AML-193 (cell line): Measurements from ENCODE around the gene CDH23.

Experiments used
- DNase-seq, 2 experiments: peaks; one replicate each; lab custom pipeline; 2025; lab: John Stamatoyannopoulos, UW

The CDH23 gene

DNA sequence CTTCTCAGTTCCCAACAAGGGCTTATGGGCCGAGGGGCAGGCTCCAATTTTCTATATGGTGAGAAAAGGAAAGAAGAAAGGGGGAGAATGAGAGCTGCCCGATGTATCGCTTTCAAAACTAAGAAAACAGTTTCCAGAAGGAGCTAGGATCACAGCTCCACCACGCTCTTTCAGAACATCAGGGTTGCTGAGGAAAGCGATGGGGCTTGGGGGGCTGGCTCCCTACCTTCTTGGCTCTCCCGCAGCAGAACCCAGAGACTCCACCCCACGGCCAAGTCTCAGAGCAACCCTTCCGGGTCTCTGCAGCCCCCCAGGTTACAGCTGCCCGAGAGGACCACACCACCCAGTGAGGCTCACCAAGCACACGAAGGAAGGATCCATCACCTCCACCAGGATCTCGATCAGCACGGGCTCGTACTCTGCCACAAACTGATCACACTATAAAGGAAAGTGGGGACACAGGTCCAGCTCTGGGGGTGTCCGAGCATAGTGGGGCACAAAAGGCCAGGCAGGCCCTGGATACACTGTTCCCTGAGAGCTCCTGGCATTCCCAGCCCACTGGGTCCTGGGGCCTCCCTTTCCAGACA is 422.0 kb downstream of the CDH23 start:
- DNase-seq = no peak

- DNase-seq = no peak
Measured at GRCh38 chr10:71819441-71819861, 422.7 kb downstream of the CDH23 start.

- no peak for DNase-seq
Measured at GRCh38 chr10:71819985-71820384, 423.3 kb downstream of the CDH23 start.

- DNase-seq = no peak
Measured at GRCh38 chr10:71820966-71821365, 424.2 kb downstream of the CDH23 start.

GRCh38 chr10:71821909-71822763 is 425.4 kb downstream of the CDH23 start:
- DNase-seq = no peak

- DNase-seq = no peak
Measured at GRCh38 chr10:71823356-71823755, 426.6 kb downstream of the CDH23 start.

DNA sequence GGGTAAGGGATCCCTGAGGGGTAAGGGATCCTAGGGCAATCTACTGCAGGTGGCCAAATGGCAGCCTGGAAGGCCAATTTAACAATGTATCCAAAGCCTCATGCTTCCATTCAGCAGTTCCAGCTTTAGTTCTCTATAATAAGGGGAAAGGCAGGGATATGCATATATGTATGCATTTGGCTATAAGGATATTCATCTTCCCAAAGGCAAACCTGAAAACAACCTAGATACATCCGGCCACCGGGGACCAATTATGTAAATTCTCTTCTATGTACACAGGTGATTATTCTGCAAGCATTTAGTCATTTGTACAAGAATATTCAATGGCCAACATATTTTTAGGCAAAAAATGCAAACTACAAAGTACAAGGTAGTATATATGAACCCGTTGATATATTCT is 427.6 kb downstream of the CDH23 start:
- DNase-seq = no peak

- DNase-seq = no peak
Measured at GRCh38 chr10:71825217-71825616, 428.5 kb downstream of the CDH23 start.

- DNase-seq = no peak
Measured at GRCh38 chr10:71827852-71828251, 431.1 kb downstream of the CDH23 start.

- no peak for DNase-seq
Measured at GRCh38 chr10:71828702-71829101, 432.0 kb downstream of the CDH23 start.

GRCh38 chr10:71829171-71829570 is 432.5 kb downstream of the CDH23 start:
- peak; percentile 47 to 56 for DNase-seq

DNA sequence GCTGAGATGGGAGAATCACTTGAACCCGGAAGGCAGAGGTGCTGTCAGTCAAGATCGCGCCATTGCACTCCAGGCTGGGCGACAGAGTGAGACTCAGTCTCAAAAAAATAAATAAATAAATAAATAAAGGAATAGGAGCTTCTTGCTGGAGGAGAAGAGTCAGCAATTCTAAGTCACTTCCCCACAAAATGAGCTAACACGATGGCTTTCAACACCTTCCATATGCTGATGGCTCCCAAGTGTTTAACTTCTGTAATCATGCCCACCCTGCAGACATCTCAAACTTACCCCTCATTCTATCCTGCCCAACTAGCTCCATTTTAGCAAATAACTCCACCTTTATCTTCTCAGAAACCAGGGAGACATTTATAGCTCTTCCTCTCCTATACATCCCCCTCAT is 433.2 kb downstream of the CDH23 start:
- DNase-seq = no peak

DNA sequence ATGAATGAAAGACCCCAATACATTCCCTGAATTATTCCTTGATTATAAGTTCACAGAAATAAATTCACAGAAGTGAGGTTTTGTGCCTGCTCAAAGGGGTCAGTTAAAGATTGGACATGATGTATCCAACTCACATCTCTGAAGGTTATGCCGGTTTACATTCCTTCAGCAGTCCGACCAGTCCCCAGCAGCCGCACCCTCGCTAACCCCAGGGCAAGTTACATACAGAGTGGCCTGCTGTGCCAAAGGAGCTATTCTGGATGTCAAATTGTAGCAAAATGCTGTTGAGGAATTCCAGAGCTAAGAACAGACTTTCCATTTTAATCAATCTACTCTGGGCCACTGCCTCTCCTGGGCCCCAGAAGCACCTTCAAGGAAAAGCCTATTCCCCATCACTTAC is 434.0 kb downstream of the CDH23 start:
- no peak for DNase-seq

- DNase-seq = no peak
Measured at GRCh38 chr10:71831646-71832552, 435.2 kb downstream of the CDH23 start.

GRCh38 chr10:71832967-71833366 is 436.2 kb downstream of the CDH23 start:
- DNase-seq = no peak

DNA sequence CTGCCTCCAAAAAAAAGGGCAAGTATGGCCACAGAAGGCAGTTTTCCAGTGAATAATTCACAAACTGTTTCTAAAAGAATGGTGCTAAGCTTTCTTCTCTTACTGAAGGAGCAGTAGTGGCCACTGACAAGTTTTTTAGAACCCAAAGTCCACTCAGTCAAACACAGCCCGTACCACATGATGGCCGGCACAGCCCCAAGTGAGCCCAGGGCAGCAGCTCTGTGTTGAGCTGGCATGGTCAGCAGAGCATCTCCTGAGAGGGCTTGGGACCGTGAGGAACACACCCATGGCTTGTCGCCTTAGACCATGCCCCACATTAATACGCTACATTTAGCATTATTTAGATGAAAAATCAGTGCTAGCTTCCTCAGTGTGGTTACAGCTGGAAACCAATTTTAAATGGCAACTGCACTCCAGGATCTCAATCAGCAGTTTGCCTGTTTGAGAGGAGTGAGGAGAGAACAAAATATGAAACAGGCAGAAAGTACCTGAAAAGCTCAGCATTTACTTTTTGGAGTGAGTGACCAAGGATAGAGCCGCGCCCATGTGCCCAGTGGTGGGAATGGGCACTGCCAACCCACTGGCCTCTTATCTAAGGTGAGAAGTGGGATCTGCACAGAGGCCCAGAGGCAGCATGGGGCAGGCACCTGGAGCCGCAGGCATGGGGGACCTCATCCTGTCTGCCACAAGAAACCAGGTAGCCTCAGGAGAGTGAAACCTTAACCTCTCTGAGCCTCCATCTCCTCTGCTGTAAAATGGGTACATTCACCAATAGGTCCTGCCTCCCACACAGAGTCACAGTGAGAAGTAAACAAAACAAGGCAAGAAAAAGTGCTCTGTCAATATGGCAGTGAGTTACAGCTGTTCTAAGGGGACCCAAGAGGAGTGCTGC is 437.0 kb downstream of the CDH23 start:
- no peak for DNase-seq

GRCh38 chr10:71834343-71834674 is 437.6 kb downstream of the CDH23 start:
- no peak for DNase-seq

DNA sequence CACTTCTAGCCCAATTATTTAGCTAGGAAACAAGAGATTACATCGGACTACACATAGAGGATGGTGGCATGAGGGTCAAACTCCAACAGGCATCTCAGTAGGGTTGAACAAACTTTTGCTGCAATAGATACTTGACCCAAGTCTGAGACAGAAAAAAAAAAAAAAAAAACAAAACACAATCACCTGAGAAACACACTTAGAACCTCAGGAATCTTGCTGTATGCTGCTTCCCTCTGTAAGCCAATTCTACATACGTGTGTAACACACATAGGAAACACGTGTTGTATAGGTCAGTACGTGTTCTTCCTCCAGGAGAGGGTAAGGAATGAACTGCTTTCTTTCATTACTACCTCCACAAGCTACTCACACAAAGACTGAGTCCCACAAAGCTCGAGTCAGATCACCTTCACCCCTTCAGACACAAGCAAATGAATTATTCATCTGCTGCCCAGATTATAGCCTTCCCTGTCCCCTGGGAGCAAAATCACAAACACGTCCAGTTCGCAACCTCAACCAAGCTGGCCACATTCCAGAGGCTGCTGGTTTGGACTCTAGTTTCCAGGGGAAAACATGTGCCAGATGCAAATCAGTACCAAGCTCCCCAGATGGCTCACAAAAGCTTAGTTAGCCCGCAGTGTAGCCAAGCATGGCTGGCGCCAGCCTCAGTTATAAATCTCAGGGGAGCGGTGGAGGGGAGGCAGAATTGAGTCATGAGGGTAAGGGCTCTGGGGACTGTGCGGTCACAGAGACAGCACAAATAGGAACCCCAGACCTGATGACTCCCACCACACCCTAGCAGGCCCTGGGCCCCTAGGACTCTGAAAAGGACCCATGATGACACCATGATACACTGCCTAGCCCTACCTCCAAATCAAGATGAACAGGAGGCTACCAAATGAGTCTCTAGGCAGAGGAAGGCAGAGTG is 439.2 kb downstream of the CDH23 start:
- no peak for DNase-seq

DNA sequence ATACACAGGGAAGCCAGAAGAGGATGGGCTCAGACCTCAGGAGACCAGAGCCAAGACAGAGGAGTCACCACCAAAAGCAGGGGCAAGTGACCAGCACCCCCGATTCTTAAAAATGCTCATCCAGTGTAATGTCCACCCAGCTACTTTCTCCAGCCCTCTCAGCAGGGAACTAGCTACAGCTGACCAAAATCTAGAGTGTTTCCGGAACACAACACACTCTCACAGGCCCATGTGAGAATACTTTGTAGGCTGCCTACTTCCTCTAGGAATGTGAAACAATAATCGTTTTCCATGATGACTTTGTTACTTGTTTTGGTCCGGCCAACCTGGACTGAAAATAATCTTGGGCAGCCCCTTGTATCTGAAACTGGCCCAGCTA is 439.9 kb downstream of the CDH23 start:
- no peak for DNase-seq

DNA sequence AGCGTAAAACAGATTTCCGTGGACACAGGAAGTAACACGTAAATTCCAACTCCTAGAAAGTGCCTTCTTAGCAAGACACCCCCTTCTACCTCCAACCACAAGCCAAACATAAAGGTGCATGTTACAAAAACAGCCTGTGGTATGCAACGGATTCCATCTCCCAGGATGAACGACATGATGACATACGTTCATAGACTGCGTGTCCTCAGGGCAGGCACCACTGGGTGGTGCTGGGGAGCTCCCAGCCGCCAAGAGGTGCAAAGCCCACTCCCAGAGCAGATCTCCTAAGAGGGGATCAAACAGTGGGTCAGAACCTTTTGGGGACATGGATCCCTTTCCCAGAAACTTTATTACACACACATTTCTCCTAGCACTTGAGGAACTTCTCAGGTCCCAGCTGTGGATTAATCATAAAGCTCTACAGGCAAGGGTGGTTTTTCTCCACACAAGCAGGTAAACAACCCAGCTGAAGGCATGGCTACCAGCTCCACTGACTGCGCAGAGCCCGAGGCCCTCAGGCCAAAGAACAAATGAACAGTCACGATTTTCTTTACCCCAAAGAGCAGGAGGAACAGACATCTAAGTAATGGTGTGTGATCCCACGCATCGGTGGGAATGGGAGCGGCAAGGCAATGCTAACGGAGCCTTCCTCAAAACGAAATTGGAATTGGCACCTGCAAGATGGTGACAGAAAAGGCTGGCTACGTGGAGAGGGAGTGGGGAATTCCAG is 440.5 kb downstream of the CDH23 start:
- no peak for DNase-seq
